MG63 (cell line): Measurements from ENCODE around the gene HDAC10. TPM values are rescaled to one million over a fixed set of nuclear protein-coding genes. Genes with fewer than 3 reads are reported as not detected.

ENCODE experiments used
- DNase-seq: peaks from one replicate; pipeline ENCODE4 v3.0.0-alpha.2; 2020
- H3K27me3 ChIP-seq: fragments of 250-450 bp; sonication (Bioruptor Pico); 2 replicates; pipeline ENCODE4 v1.5.1; 2020; ENCODE audit warnings: mild to moderate bottlenecking, moderate library complexity
- H3K36me3 ChIP-seq: fragments of 250-450 bp; sonication (Bioruptor Pico); 2 replicates; pipeline ENCODE4 v1.5.1; 2020; ENCODE audit warnings: mild to moderate bottlenecking, moderate library complexity
- H3K4me3 ChIP-seq: fragments of 250-450 bp; sonication (Bioruptor Pico); 2 replicates; pipeline ENCODE4 v1.5.1; 2020; ENCODE audit warnings: mild to moderate bottlenecking, moderate library complexity
- H3K9me3 ChIP-seq: fragments of 250-450 bp; sonication (Bioruptor Pico); 2 replicates; pipeline ENCODE4 v1.5.1; 2020; ENCODE audit warnings: mild to moderate bottlenecking, moderate library complexity
- total RNA-seq: library from RNA; depleted of rRNA; stranded (reverse); fragments of >200 nt; shearing (Covaris generic); gene quantifications from 2 replicates; pipeline ENCODE4 v1.2.3, GENCODE V29; 2014; ENCODE audit warnings: low replicate concordance

Gene HDAC10
- total RNA-seq, 1 experiment from 2014 or later, result 8.5 TPM

DNA sequence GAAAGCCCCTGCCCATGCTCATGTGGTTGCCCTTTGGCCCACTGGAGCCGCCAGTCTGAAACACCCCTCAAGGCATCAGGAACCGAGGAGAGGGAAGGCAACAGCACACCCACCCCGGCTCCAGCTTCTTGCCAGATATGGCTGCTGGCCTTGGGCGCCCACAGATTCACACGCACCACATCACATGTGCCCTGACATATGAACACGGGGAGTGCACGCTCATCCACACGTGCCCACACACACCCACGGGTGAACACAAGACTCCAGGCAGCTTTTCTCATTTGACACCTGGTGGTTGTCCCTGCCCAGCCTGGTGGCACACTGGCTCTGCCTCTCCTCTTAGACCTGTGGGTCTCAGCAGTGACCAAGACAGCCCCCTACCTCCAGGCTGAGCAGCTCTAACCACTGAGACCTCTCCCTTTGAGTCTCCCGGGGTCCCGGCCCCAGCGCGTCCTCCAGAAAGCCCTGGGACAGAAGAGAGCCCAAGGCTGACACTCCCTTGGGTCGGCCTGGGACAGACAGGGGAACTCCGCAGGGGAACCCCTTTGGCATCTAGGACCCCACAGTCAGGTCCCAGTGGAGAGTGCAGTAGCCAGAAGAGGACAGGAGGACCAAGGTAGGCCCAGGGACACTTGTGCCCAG is 13.2 kb upstream of the HDAC10 start:
- Histone ChIP-seq H3K36me3 (no peaks in the 10 kb centered on the region; the same call in none of the 2 replicates), H3K9me3 (no peaks in the 10 kb centered on the region), H3K27me3 (no peaks in the 10 kb centered on the region), H3K4me3 (no peak overlapping the region)
- DNase-seq, result no peak

DNA sequence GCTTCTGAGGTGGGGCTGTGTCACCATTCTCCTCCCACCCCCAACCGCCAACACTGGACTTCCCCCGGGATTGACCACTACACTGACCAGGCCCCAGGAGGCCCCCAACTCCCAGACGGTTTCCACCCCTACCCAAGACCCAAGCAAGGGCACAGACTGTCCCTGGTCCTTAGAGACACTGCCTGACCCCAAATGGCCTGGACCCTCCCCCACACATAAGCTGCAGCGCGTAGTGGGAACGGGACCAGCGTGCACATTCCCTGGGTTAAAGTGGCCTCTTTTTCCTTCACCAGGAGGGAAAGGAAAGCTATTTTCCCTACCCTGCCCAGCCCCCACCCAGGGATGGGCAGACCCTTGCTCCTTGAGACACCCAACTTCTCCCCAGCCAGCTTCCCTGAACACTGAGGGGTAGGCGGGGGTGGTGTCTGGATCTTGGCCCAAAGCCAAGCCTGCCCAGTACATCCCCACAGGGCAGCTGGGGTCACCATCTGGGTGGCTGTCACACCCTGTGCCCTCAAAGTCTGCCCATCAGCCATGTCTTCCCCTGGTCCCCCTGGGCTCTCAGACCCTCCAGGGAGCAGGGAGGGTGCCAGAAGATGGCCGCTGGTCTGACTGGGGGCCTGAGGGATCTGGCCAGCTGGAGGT is 12.0 kb upstream of the HDAC10 start:
- H3K36me3 ChIP-seq, result peaks cover 3% of the 10 kb centered on the region
- no peak for DNase-seq
- no peaks in the 10 kb centered on the region for H3K9me3 ChIP-seq
- no peak overlapping the region for H3K4me3 ChIP-seq
- H3K27me3 ChIP-seq, result no peaks in the 10 kb centered on the region

DNA sequence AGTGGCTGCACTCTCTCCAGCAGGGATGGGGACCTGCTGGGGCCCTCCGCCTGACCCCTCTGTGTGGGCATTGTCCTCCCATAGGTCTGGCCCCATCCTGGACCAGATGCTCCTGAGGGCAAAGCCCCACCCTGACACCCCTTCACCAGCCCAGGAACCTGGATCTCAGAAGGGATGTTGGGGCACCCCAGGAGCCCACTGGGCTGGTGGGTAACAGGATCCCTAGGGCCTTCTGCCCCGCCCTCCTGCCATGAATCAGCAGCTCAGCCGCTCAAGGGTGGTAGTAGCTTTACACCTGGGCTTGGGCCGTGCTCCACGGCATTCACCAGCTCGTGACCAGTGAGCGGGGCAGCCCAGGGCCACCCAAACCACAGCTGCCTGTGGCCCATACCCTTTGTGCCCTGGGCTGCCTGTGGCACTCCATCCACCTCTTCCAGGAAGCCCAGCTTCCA is 11.4 kb upstream of the HDAC10 start:
- DNase-seq, result no peak
- no peaks in the 10 kb centered on the region for H3K27me3 ChIP-seq

DNA sequence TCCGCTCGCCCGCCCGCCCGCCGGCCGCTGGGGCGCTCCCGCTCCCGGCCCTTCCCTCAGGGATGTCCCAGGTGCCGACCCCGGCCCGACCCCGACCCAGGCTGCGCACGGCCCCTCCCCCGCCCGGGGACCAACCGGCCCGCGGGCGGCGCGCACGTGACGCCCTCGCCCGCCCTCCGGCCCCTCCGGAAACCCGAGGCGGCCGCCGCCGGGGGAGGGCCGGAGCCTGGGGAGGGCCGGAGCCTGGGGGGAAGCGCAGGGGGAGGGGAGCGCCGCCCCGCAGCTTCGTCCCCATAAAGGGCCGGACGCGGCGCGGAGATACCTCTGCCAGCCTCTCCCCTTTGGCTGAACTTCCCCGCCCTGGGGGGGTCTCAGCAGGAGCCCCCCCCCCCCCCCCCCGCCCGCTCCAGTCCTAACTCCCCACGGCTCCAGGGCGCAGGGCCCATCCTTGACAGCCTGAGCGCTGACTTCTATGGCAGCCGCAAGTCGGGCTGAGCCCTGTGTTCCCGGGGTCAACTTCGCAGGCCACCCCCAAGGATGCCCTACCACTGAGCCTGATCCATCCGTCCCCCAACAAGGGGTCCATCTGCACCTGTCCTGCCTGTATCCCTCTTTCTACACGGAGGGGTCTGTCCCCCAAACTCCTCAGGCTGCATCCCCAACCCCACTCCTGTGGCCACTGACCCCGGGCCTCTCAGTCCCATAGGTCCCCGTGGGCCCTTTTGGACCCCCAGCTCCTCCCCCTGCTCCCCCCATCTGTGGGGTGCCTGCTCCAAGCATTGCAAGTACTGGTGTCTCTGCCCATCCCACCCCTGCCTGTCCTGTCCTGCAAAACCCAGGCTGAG is 10.8 kb upstream of the HDAC10 start, which contains the start of gene MAPK12:
TSS of gene MAPK12 (minus strand) at position 69 of the 845 bp plus-strand sequence. CDS start 174 bp downstream, outside the sequence.
- Histone ChIP-seq H3K36me3 (peaks cover 12% of the 10 kb centered on the region), H3K4me3 (peak within 1 kb of the TSS; percentile 75), H3K27me3 (no peaks in the 10 kb centered on the region), H3K9me3 (no peaks in the 10 kb centered on the region)
- peak; percentile 64 for DNase-seq

More for the DNA sequence above, 11.4 kb upstream of the HDAC10 start:
- Histone ChIP-seq H3K4me3 (no peak overlapping the region), H3K9me3 (no peaks in the 10 kb centered on the region), H3K36me3 (peaks cover 6% of the 10 kb centered on the region)

DNA sequence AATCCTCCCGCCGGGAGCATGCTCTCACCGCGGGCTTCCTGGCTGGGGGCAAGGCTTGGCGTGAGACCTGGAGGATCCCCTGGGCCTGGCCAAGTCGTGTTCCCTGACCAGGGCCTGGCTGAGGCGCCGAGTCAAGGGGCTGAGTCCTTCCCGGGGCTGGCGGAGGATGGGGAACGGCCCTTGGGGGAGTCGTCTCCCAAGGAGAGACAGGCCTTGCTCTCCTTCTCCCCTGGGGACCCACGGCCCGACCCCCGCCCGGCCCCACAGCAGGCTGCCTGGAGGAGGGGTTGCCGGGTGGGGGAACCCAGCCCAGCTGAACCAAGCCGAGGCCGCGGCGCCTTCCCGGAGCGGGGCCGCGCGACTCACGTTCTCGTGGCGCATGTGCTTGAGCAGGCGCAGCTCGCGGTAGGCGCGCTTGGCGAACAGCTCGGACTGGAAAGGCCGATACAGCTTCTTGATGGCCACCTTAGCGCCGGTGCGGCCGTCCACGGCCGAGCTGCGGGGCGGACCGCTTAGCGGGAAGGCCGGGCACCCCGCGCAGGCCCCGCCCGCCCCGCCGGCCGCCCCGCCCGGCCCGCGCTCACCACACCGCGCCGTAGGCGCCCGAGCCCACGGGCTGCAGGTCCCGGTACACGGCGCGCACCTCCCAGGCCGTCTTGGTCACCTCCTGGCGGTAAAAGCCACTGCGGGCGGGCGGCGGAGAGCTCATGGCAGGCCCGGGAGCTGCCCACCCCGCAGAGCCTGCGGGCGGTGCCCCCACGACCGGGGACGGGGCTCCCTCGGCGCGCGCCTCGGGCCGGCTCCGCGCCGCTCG is 9.9 kb upstream of the HDAC10 start:
- peak; percentile 68 for DNase-seq
- H3K27me3 ChIP-seq, result no peaks in the 10 kb centered on the region
- no peaks in the 10 kb centered on the region for H3K9me3 ChIP-seq
- H3K4me3 ChIP-seq, result peak overlapping the region; percentile 75
- H3K36me3 ChIP-seq, result peaks cover 15% of the 10 kb centered on the region

DNA sequence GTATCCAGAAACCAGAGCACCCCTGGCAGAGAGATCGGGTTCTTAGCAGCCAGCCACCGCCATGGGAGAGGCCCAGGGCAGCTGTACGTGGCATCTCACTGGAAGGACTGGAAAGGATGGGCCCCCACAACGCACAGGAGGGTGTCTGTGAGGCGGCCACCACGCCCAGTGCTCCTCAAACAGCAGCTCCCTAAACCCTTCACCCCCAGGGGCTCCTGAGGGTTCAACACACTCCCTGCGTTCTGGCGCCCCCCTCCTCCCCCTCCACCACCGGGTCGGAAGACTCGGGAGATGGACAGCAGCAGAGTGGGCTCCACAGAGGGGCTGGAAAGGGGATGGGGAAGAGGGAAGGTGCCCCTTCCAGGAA is 9.4 kb upstream of the HDAC10 start:
- peaks cover 18% of the 10 kb centered on the region for H3K36me3 ChIP-seq
- no peaks in the 10 kb centered on the region for H3K27me3 ChIP-seq
- peak; percentile 48 for DNase-seq
- peak overlapping the region; percentile 75 for H3K4me3 ChIP-seq
- no peaks in the 10 kb centered on the region for H3K9me3 ChIP-seq

DNA sequence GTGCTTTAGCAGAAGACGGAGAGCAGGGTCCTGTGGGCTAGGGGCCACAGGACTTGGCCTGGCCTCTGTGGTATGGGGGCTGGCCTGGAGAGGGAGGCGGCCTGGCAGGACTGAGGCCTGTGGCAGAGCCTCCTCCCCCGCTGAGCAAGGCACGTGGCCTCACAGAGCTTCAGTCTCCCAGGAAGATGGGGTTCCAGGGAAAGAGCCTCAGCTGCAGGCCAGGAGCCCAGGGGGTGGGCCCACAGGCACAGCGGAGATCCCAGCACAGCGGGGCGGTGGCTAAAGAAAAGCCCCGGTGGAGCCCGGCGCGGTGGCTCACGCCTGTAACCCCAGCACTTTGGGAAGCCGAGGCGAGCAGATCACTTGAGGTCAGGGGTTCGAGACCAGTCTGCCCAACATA is 8.2 kb upstream of the HDAC10 start:
- peaks cover 22% of the 10 kb centered on the region for H3K36me3 ChIP-seq

DNA sequence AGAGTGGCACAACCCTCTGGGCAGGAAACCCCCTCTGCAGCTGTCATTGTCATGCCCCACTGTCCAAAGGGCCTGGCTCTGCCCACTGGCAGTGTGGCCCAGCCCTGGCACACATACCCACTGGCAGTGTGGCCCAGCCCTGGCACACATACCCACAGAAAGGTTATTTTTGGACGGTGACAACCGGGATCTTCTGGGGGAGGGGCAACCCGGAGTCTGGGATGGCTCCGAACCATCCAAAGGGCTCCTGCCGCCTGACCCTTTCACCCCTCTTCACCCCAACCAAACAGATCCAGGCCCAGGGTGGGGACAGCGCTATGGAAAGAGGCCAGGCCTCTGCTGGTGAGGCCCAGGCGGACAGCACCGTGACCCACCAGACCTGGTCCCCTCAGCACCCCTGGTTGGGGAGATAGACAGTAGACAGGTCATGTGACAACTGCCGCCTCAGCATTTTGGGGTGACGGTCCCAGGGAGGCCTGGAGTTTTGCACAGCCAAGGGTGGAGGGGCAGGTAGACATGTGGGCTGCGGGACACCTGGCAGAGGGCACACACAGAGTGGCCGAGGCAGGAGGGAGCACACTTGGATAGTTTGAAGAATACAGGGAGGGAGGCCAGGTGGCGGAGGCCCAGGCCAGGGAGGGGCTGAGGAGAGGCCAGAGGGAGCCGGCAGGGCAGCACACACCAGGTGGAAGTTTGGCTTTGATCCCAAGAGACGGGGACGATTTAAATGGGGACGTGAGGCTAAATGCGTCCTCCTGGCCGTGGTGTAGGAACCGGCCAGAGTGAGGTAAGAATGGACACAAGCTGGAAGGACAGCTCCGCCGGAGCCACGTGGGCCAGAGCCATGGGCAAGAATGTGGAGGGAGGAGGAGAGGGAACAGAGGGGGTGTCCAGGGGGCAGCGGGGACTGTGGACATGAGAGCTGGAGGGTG is 7.6 kb upstream of the HDAC10 start:
- Histone ChIP-seq H3K27me3 (no peaks in the 10 kb centered on the region), H3K9me3 (no peaks in the 10 kb centered on the region), H3K36me3 (peaks cover 26% of the 10 kb centered on the region), H3K4me3 (no peak overlapping the region)
- DNase-seq, result no peak

More for the DNA sequence above, 8.2 kb upstream of the HDAC10 start:
- no peak for DNase-seq
- Histone ChIP-seq H3K4me3 (no peak overlapping the region), H3K27me3 (no peaks in the 10 kb centered on the region), H3K9me3 (no peaks in the 10 kb centered on the region)

DNA sequence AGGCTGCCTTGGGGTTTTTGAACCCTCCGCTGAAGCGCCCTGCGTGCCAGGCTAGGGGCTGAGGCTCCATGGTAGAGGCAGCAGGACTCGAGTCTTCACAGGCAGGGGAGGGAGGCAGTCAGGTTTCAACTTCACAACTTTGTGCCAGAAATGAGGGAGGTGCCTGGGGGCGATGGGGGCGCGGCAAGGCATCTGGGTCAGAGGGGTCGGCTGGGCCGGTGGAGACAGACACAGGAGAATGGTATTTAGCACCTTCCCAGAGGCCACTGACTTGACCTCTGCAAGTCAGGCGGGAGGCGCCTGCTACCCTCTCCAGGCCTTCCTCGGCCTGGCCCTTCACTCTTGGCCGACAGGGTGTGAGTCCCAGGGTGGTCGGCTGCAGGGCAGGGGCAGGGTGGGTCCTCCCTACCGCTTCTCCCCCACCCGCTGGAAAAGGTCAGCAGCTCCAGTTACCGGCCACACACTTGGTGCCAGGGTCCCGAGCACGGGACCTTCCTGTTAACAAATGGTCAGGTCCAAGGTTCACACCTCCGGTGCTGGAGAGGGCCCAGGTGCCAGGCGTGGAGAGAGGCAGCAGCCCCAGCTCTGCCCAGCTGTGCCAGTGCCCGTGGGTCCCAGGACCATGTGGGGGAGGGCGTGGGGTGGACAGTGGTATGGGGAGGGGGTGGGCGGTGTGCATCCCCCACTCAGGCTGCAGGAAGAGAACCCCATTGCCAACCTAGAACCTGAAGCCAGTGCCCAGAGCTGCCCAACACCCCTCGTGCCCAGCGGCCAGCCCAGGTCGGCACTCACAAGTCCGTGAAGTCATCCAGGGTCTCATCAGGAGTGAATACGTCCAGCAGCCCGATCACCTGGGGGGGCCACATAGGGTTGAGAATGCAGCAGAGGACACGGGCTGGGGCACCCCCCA is 6.6 kb upstream of the HDAC10 start:
- peaks cover 26% of the 10 kb centered on the region for H3K36me3 ChIP-seq
- no peak for DNase-seq
- H3K27me3 ChIP-seq, result no peaks in the 10 kb centered on the region
- no peak overlapping the region for H3K4me3 ChIP-seq
- H3K9me3 ChIP-seq, result no peaks in the 10 kb centered on the region

DNA sequence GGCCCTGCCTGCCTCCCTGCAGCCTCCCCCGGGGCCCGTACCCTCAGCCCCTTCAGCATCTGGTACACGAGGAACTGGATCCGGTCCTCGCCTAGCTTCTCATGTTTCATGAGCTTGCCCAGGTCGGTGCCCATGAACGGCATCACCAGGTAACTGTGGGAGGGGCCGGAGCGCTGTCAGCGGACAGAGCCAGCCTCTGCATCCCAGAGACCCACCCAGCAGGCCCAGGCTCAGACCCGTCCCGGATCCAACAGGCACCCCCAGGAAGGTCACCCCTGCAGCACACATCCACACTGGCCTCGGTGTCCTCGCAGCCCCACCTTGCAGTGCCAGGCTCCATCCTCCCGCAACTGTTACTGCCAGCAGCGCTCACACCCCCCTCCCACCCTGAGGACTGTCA is 6.0 kb upstream of the HDAC10 start:
- Histone ChIP-seq H3K4me3 (no peak overlapping the region), H3K36me3 (peaks cover 26% of the 10 kb centered on the region), H3K9me3 (no peaks in the 10 kb centered on the region), H3K27me3 (no peaks in the 10 kb centered on the region)
- no peak for DNase-seq

DNA sequence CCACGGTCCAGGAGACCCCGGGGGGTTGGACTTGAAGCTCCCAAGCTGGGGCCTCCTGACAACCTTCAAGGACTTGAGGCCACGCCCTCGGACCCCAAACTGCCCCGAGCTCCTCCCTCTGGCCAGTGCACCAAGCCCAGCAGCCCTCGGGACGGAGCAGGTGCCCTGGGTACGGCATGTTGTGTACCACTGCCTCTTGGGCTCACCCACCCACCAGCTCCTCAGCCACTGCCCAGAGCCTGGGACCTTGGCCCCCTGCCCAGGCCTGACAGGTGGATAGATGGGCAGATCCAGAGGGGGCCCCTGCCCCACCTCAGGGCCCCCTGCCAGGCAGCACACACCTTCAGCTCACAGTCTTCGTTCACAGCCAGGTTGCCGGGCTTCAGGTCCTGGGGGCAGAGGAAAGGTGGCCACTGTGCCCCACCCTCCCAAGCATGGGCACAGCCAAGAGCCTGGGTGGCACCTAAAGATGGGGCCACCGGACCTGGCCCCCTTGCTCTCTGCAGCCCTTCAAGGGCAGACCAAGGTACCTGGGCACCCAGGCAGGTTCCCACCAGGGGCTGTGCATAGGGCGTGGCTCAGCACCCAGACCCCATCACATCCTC is 5.3 kb upstream of the HDAC10 start:
- no peak for DNase-seq
- no peaks in the 10 kb centered on the region for H3K27me3 ChIP-seq
- H3K36me3 ChIP-seq, result peaks cover 26% of the 10 kb centered on the region
- no peaks in the 10 kb centered on the region for H3K9me3 ChIP-seq
- no peak overlapping the region for H3K4me3 ChIP-seq

DNA sequence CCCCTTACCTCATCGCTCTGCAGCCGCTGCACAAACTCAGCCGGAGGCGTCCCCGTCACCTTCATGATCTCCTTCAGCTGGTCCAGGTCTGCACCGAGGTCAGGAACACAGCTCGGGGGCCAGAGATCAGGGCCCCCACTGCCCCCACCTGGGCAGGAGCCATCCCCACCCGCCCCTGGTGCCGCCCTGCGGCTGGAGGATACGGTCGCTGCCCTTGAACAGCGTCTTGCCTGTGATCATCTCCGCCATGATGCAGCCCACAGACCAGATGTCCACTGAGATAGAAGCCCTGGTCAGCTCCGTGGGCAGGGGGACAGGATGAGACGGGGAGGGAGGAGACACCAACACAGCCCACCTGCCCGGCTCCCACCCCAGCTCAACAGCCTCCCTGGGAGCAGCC is 4.5 kb upstream of the HDAC10 start:
- peaks cover 26% of the 10 kb centered on the region for H3K36me3 ChIP-seq
- no peaks in the 10 kb centered on the region for H3K9me3 ChIP-seq
- no peak for DNase-seq
- no peaks in the 10 kb centered on the region for H3K27me3 ChIP-seq
- H3K4me3 ChIP-seq, result no peak overlapping the region

DNA sequence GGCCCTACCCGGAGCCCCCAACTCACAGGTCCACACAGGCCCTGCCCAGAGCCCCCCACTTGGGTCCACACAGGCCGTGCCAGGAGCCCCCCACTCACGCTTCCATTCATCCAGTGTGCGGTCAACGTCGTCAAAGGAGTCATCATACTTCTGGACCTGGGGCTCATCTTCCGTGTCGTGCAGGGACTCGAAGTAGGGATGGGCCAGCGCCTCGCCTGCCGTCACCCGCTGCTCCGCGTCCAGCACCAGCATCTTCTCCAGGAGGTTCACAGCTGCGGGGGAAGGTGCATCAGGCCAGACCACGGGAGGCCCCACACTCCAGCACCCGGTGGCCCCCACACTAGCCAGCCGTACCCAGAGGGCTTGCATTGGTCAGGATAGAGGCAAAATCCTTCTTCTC is 4.0 kb upstream of the HDAC10 start:
- Histone ChIP-seq H3K4me3 (no peak overlapping the region), H3K36me3 (peaks cover 27% of the 10 kb centered on the region), H3K9me3 (no peaks in the 10 kb centered on the region), H3K27me3 (no peaks in the 10 kb centered on the region)
- no peak for DNase-seq

DNA sequence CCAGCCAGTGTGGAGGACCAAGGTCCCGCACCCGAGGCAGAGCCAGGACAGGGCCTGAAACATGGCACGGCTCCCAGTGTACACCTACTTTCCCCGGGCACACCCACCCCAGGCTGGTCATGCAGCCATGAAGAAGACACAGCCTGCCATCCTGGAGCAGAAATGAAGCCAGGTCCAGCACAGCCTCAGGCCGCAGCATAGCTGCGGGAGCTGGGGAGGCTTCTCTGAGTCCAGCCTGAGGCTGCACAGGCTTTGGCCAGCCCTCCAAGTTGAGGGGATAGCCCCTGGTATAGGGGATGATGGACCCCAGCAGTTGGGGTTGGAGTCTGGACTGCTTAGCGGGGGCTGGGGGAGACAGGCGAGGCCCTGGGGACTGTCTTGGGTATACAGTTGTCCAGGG is 2.9 kb upstream of the HDAC10 start:
- DNase-seq, result no peak
- Histone ChIP-seq H3K4me3 (no peak overlapping the region), H3K36me3 (peaks cover 35% of the 10 kb centered on the region), H3K9me3 (no peaks in the 10 kb centered on the region), H3K27me3 (no peaks in the 10 kb centered on the region)
